MM.1S (cell line): ENCODE data around the gene RND1.
"Not testable (repeated sequence)": the region's sequence is repeated elsewhere in the genome, so short reads cannot be mapped to it uniquely, and the experiment has no call there.

Experiments used
- DNase-seq: peaks from one replicate; pipeline ENCODE4 v3.0.0-alpha.2; 2015
- H2AFZ ChIP-seq: fragments of 300-600 bp; sonication (generic); 2 replicates; pipeline ENCODE4 v1.6.0; 2016; ENCODE audit warnings: antibody characterized with exemption, low read length
- H3F3A ChIP-seq: fragments of 300-600 bp; sonication (generic); 2 replicates; pipeline ENCODE4 v1.6.1; 2016; ENCODE audit warnings: mild to moderate bottlenecking, antibody characterized with exemption, low read length, moderate library complexity, mixed read lengths; ENCODE audit not compliant: insufficient read depth
- H3K27ac ChIP-seq: fragments of 300-600 bp; sonication (generic); 2 replicates; pipeline ENCODE4 v1.5.1; 2016; ENCODE audit warnings: mild to moderate bottlenecking, low read length
- H3K27me3 ChIP-seq: fragments of 300-600 bp; sonication (generic); replicated peaks from 2 replicates; pipeline ENCODE4 v1.6.0; 2016; ENCODE audit warnings: low read length; ENCODE audit not compliant: insufficient read depth
- H3K36me3 ChIP-seq: fragments of 300-600 bp; sonication (generic); replicated peaks from 2 replicates; pipeline ENCODE4 v1.6.1; 2016; ENCODE audit warnings: mild to moderate bottlenecking, low read length, mixed read lengths; ENCODE audit not compliant: insufficient read depth
- H3K4me1 ChIP-seq: fragments of 300-600 bp; sonication (generic); 2 replicates; pipeline ENCODE4 v1.6.1; 2016; ENCODE audit warnings: low read length, mixed read lengths
- H3K4me2 ChIP-seq: fragments of 300-600 bp; sonication (generic); 2 replicates; pipeline ENCODE4 v1.6.0; 2016; ENCODE audit warnings: low read depth, low read length
- H3K4me3 ChIP-seq: fragments of 300-600 bp; sonication (generic); 2 replicates; pipeline ENCODE4 v1.5.1; 2016; ENCODE audit warnings: low read length, mixed read lengths
- H3K79me2 ChIP-seq: fragments of 300-600 bp; sonication (generic); 2 replicates; pipeline ENCODE4 v1.6.1; 2016; ENCODE audit warnings: mixed run types, low read length, mixed read lengths
- H3K9ac ChIP-seq: fragments of 300-600 bp; sonication (generic); 2 replicates; pipeline ENCODE4 v1.6.1; 2016; ENCODE audit warnings: low read length, mixed read lengths
- H3K9me2 ChIP-seq: fragments of 300-600 bp; sonication (generic); replicated peaks from 2 replicates; pipeline ENCODE4 v1.6.1; 2016; ENCODE audit warnings: mild to moderate bottlenecking, low read length, mixed read lengths; ENCODE audit not compliant: insufficient read depth
- H3K9me3 ChIP-seq: fragments of 300-600 bp; sonication (generic); replicated peaks from 2 replicates; pipeline ENCODE4 v1.6.1; 2016; ENCODE audit warnings: mild to moderate bottlenecking, low read length, mixed read lengths; ENCODE audit not compliant: insufficient read depth
- H4K20me1 ChIP-seq: fragments of 300-600 bp; sonication (generic); 2 replicates; pipeline ENCODE4 v1.6.1; 2016; ENCODE audit warnings: mild to moderate bottlenecking, low read length, moderate library complexity, mixed read lengths; ENCODE audit not compliant: insufficient read depth
- EZH2 ChIP-seq: fragments of 300-600 bp; sonication (generic); optimal IDR thresholded peaks from 2 replicates; pipeline ENCODE3; 2017; ENCODE audit warnings: low read depth, mild to moderate bottlenecking, antibody characterized with exemption, low read length, mixed read lengths
- EZH2phosphoT487 ChIP-seq: fragments of 300-600 bp; sonication (generic); IDR thresholded peaks from 2 replicates; pipeline ENCODE4 v1.6.1; 2018; ENCODE audit warnings: antibody characterized with exemption, low read length
- TF ChIP-seq, protein P1 (sequence below): fragments of 300-600 bp; sonication (generic); IDR thresholded peaks from 2 replicates; pipeline ENCODE4 v1.5.1; 2016; ENCODE audit warnings: antibody characterized with exemption, low read length, mixed read lengths

The RND1 gene

DNA sequence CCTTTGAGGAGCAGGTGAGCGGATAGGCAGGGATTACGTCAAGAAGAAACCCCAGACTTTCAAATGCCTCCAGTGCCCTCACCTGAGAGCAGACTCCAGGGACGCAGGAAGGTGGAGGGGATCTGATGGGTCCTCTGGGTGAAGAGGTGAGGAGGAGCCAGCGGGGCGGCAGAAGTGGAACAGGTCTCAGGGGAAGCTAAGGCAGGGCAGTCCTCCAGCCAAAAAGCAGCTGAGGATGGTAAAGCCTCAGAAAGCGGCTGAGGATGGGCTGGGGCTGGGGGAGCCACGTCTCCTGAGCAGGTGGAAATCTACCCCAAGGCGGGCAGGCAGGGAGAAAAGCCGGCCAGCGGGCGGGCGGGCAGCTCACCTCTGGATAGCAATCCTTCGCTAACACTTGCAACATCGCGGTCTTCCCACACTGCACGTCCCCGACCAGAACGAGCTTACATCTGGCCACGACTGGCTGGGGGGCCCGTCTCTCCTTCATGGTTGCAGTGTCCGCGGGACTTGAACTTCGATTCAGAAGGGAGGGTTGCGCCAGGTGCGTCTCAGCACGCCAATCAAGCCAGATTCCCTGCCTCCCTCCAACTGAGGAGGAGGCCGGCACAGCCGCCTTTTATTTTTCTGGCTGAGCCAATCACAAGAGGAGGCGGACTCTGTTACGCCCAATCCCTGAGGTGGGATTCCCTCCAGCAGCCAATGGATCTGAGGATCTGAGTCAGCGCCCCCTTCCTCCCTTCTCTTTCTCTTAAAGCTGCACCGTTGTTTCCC is at the start of gene RND1:
Gene RND1 (minus strand): TSS at position 590 of the 771 bp plus-strand sequence. CDS start 103 bp downstream, at position 487.
- peak within 1 kb of the TSS; percentile 98 for H3K4me2 ChIP-seq
- H3K27me3 ChIP-seq, result no peaks in the 10 kb centered on the region
- TF ChIP-seq, protein P1, sequence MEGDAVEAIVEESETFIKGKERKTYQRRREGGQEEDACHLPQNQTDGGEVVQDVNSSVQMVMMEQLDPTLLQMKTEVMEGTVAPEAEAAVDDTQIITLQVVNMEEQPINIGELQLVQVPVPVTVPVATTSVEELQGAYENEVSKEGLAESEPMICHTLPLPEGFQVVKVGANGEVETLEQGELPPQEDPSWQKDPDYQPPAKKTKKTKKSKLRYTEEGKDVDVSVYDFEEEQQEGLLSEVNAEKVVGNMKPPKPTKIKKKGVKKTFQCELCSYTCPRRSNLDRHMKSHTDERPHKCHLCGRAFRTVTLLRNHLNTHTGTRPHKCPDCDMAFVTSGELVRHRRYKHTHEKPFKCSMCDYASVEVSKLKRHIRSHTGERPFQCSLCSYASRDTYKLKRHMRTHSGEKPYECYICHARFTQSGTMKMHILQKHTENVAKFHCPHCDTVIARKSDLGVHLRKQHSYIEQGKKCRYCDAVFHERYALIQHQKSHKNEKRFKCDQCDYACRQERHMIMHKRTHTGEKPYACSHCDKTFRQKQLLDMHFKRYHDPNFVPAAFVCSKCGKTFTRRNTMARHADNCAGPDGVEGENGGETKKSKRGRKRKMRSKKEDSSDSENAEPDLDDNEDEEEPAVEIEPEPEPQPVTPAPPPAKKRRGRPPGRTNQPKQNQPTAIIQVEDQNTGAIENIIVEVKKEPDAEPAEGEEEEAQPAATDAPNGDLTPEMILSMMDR, result no peak
- no peak for TF ChIP-seq EZH2phosphoT487
- TF ChIP-seq EZH2, result no peak
- H3K9me3 ChIP-seq, result no peaks in the 10 kb centered on the region
- peak within 1 kb of the TSS; percentile 68 for H3K9ac ChIP-seq
- H3K4me3 ChIP-seq, result peak within 1 kb of the TSS; percentile 72
- DNase-seq, result peak; percentile 97
- peak within 1 kb of the TSS; percentile 96 for H2AFZ ChIP-seq
- H4K20me1 ChIP-seq, result no peaks in the 10 kb centered on the region
- peaks cover 6% of the 10 kb centered on the region; the same call in 1 of the 2 replicates for H3K79me2 ChIP-seq
- peak within 1 kb of the TSS; percentile 48; the same call in 1 of the 2 replicates for H3K27ac ChIP-seq
- H3K9me2 ChIP-seq, result no peaks in the 10 kb centered on the region
- no peaks in the 10 kb centered on the region for H3K36me3 ChIP-seq
- H3F3A ChIP-seq, result no peaks in the 10 kb centered on the region
- H3K4me1 ChIP-seq, result peaks cover 7% of the 10 kb centered on the region

DNA sequence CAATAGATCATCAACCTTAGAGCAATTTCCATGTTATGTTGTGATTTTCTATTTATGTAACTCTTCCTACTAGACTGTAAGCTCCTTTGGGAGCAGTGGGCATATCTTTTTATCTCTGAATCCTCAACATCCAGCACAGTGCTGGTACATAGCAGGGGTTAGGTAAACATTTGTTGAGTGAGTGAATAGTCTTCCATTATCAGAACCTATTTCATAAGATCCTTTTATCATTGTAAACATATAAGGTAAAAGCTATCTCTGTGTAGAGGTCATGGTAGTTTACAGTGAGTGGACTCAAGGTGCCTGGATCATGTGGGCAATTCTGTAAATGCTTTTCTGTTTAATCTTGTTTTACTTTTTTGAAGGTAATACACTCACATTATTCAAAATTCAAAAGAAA is 44.5 kb upstream of the RND1 start:
- no peak overlapping the region for H3K9ac ChIP-seq
- H3K4me1 ChIP-seq, result no peaks in the 10 kb centered on the region
- H3F3A ChIP-seq, result no peaks in the 10 kb centered on the region
- H4K20me1 ChIP-seq, result no peaks in the 10 kb centered on the region
- no peak for DNase-seq
- 0 out of 2 replicates have a peak, but pooled peaks cover 4% of the 10 kb centered on the region for H3K27me3 ChIP-seq
- H3K9me3 ChIP-seq, result no peaks in the 10 kb centered on the region
- H3K79me2 ChIP-seq, result no peaks in the 10 kb centered on the region
- H3K27ac ChIP-seq, result no peak overlapping the region
- H3K4me3 ChIP-seq, result no peak overlapping the region
- H3K36me3 ChIP-seq, result no peaks in the 10 kb centered on the region
- no peaks in the 10 kb centered on the region for H3K9me2 ChIP-seq
- H3K4me2 ChIP-seq, result no peak overlapping the region
- TF ChIP-seq EZH2, result no peak
- TF ChIP-seq, protein P1, result no peak
- no peak for TF ChIP-seq EZH2phosphoT487
- no peak overlapping the region for H2AFZ ChIP-seq

DNA sequence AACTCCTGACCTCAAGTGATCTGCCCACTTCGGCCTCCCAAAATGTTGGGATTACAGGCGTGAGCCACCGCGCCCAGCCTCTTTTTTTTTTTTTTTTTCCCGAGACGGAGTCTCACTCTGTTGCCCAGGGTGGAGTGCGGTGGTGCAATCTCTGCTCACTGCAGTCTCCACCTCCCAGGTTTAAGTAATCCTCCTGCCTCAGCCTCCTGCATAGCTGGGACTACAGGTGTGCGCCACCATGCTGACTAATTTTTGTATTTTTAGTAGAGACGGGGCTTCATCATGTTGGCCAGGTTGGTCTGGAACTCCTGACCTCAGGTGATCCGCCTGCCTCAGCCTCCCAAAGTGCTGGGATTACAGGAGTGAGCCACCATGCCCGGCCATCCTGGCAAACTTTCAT is 44.0 kb upstream of the RND1 start:
- H3K27me3 ChIP-seq, H3K4me3 ChIP-seq, H3K4me1 ChIP-seq, H3K9ac ChIP-seq, H3K4me2 ChIP-seq, H3F3A ChIP-seq, H3K9me2 ChIP-seq, H3K36me3 ChIP-seq, H4K20me1 ChIP-seq, H3K27ac ChIP-seq, H3K79me2 ChIP-seq, DNase-seq, H3K9me3 ChIP-seq, H2AFZ ChIP-seq: not testable (repeated sequence)

DNA sequence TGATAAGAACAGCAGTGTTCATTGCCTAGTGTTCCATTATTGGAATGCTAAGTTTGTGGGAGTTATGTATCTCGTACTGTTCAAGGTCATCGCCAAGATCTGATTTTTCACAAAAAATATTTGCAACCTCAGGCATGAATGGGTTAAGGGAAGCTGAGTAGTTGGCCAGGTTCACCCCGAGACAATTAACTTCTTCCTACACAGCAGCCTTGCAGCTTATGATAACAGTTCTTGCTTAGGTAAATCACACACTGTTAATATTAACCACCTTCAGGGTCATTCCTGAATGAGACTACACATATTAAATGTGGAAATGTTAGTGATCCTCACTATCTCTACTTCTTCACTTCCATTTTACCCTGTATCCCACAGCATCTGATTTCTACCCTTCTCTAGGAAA is 41.6 kb upstream of the RND1 start:
- H3K27ac ChIP-seq, result no peak overlapping the region
- no peak overlapping the region for H2AFZ ChIP-seq
- H3K9ac ChIP-seq, result no peak overlapping the region
- H3K9me3 ChIP-seq, result no peaks in the 10 kb centered on the region
- no peaks in the 10 kb centered on the region for H3K79me2 ChIP-seq
- peaks cover 14% of the 10 kb centered on the region; the same call in 1 of the 2 replicates for H3K27me3 ChIP-seq
- H3K36me3 ChIP-seq, result no peaks in the 10 kb centered on the region
- no peaks in the 10 kb centered on the region for H3F3A ChIP-seq
- H3K4me2 ChIP-seq, result no peak overlapping the region
- H4K20me1 ChIP-seq, result no peaks in the 10 kb centered on the region
- DNase-seq, result no peak
- H3K4me3 ChIP-seq, result no peak overlapping the region
- H3K4me1 ChIP-seq, result no peaks in the 10 kb centered on the region
- TF ChIP-seq, protein P1, result no peak
- no peak for TF ChIP-seq EZH2phosphoT487
- TF ChIP-seq EZH2, result no peak
- H3K9me2 ChIP-seq, result no peaks in the 10 kb centered on the region
